Measurements from ENCODE around the gene AGBL4.

The AGBL4 gene

GRCh38 chr1:48873944-48874343 lies 1149.8 kb downstream of the AGBL4 start:
- no peak for DNase-seq

GRCh38 chr1:48870596-48870995 lies 1153.2 kb downstream of the AGBL4 start:
- no peak for DNase-seq

- DNase-seq, result no peak
Observed at GRCh38 chr1:48869116-48869893, 1154.4 kb downstream of the AGBL4 start.

GRCh38 chr1:48864913-48865312 lies 1158.8 kb downstream of the AGBL4 start:
- DNase-seq, result no peak

- no peak for DNase-seq
Observed at GRCh38 chr1:48859456-48859855, 1164.3 kb downstream of the AGBL4 start.

- no peak for DNase-seq
Observed at GRCh38 chr1:48858200-48858920, 1165.4 kb downstream of the AGBL4 start.

- no peak for DNase-seq
Observed at GRCh38 chr1:48853006-48853405, 1170.7 kb downstream of the AGBL4 start.

GRCh38 chr1:48851638-48852037 lies 1172.1 kb downstream of the AGBL4 start:
- no peak for DNase-seq

GRCh38 chr1:48848035-48848434 lies 1175.7 kb downstream of the AGBL4 start:
- DNase-seq, result no peak

- DNase-seq, result no peak
Observed at GRCh38 chr1:48846441-48846840, 1177.3 kb downstream of the AGBL4 start.

- DNase-seq, result no peak
Observed at GRCh38 chr1:48844187-48844586, 1179.6 kb downstream of the AGBL4 start.

- no peak for DNase-seq
Observed at GRCh38 chr1:48841966-48842365, 1181.8 kb downstream of the AGBL4 start.

GRCh38 chr1:48841461-48841860 lies 1182.3 kb downstream of the AGBL4 start:
- DNase-seq, result no peak

GRCh38 chr1:48831120-48831978 lies 1192.4 kb downstream of the AGBL4 start:
- DNase-seq, result no peak

GRCh38 chr1:48830715-48831114 lies 1193.0 kb downstream of the AGBL4 start:
- no peak for DNase-seq

GRCh38 chr1:48829446-48829845 lies 1194.3 kb downstream of the AGBL4 start:
- no peak for DNase-seq

GRCh38 chr1:48823168-48823567 lies 1200.6 kb downstream of the AGBL4 start:
- no peak for DNase-seq

GRCh38 chr1:48820491-48820890 lies 1203.3 kb downstream of the AGBL4 start:
- DNase-seq, result no peak

- DNase-seq, result no peak
Observed at GRCh38 chr1:48817505-48818114, 1206.1 kb downstream of the AGBL4 start.

GRCh38 chr1:48810740-48811139 lies 1213.0 kb downstream of the AGBL4 start:
- DNase-seq, result no peak

GRCh38 chr1:48808496-48808895 lies 1215.3 kb downstream of the AGBL4 start:
- DNase-seq, result no peak

- DNase-seq, result no peak
Observed at GRCh38 chr1:48807554-48808260, 1216.0 kb downstream of the AGBL4 start.
